ENCODE measurements around the gene DDX31.

DNA sequence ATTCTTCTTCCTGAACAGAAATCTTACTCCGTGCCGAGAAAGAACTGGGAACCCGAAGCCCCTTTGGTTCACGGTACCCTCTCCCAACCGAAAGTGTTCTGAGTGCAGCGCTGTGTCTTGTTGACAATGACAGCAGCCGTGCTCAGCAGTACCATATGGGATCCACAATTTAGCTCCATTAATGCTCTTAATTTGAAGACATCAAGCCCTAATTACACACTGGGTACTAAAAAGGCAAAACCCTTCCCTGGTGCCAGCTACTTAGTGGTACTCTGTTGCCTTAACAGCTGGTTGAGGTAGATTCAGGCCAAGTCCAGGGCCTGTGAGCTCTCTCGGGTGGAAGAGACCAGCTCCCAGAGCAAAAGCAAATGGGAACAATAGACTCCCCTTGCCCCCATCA lies 24.5 kb downstream of the DDX31 start:
- TF ChIP-seq EZH2 (IDR thresholded peaks at IDR 0.05; ENCODE audit: borderline replicate concordance) (no peak), EZH2phosphoT487 (IDR thresholded peaks at IDR 0.05; ENCODE audit: low read depth, severe bottlenecking, unreplicated experiment) (no peak)
- TF ChIP-seq, protein P1, sequence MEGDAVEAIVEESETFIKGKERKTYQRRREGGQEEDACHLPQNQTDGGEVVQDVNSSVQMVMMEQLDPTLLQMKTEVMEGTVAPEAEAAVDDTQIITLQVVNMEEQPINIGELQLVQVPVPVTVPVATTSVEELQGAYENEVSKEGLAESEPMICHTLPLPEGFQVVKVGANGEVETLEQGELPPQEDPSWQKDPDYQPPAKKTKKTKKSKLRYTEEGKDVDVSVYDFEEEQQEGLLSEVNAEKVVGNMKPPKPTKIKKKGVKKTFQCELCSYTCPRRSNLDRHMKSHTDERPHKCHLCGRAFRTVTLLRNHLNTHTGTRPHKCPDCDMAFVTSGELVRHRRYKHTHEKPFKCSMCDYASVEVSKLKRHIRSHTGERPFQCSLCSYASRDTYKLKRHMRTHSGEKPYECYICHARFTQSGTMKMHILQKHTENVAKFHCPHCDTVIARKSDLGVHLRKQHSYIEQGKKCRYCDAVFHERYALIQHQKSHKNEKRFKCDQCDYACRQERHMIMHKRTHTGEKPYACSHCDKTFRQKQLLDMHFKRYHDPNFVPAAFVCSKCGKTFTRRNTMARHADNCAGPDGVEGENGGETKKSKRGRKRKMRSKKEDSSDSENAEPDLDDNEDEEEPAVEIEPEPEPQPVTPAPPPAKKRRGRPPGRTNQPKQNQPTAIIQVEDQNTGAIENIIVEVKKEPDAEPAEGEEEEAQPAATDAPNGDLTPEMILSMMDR (IDR thresholded peaks at IDR 0.05; ENCODE audit: poor library complexity) = no peak

All from hepatocyte (in vitro differentiated cells).